ENCODE measurements around the gene IL1F10. TPM values are rescaled to one million over a fixed set of nuclear protein-coding genes. Genes with fewer than 3 reads are reported as not detected.

IL1F10 gene
- total and polyA plus RNA-seq, 2 of the 13 experiments (the other 11 are each of a cell fraction or from before 2014, with no cell fraction given) = not detected

DNA sequence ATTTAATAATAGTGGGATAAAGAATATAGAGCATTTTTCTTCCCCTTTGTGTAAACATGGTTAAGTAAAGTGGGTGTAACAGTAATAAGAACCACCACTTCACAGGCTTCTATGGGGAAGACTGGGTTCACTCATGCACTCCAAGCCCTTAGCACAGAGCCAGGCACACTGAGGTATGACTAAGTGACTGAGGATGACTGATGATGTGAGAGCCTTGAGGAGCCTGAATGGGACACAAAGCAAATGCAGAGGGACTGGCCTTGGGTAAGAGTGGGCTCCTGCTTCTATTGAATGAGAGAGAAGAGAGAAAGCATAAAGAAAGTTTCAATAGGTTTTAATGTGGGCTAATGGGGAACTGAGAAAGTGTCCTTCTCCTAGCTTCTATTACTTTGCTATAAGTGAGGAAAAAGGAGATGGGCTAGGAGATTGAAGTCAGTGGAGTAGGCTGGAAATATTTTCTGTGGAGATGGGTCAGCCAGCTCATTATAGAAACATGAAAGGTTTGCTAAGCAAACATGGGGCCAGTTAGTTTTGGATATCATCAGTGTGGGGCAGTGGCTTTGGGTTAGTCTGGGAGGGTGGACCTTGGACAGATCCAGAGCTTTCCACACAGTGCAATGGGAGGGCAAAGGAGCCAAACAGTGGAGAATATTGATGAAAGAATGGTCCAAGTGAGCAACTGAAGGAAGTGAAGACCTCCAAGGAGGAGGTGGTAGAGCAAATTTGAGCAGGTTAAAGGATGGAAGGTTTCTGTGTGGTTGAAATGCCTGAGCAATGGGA is 20.6 kb downstream of the IL1F10 start (continued):
- peak; percentile 45; the same call in 1 of the 2 replicates for TF ChIP-seq RXRA (CRISPR knock-in tag; IDR thresholded peaks at IDR 0.05)
- TF ChIP-seq SALL1 (CRISPR knock-in tag; IDR thresholded peaks at IDR 0.05) = peak; percentile 97
- no peak for TF ChIP-seq MED13 (CRISPR knock-in tag; IDR thresholded peaks at IDR 0.05)
- no peak for TF ChIP-seq RFX3 (CRISPR knock-in tag; IDR thresholded peaks at IDR 0.05)
- TF ChIP-seq ZNF564 (CRISPR knock-in tag; IDR thresholded peaks at IDR 0.05) = no peak; the same call in 1 of the 2 replicates
- TF ChIP-seq ATF7 (IDR thresholded peaks at IDR 0.05) = no peak
- no peak for TF ChIP-seq ATF7 (CRISPR knock-in tag; IDR thresholded peaks at IDR 0.05)
- TF ChIP-seq ZNF326 (CRISPR knock-in tag; IDR thresholded peaks at IDR 0.05; ENCODE audit: borderline replicate concordance) = no peak
- TF ChIP-seq HIVEP1 (CRISPR knock-in tag; IDR thresholded peaks at IDR 0.05) = no peak
- peak; percentile 70; the same call in 1 of the 2 replicates for TF ChIP-seq KDM1A (CRISPR knock-in tag; IDR thresholded peaks at IDR 0.05)
- no peak for TF ChIP-seq NFKBIZ (CRISPR knock-in tag; IDR thresholded peaks at IDR 0.05)
- TF ChIP-seq MIER2 (CRISPR knock-in tag; IDR thresholded peaks at IDR 0.05) = peak; percentile 89
- TF ChIP-seq RORA (CRISPR knock-in tag; IDR thresholded peaks at IDR 0.05) = no peak
- peak; percentile 43; the same call in 1 of the 2 replicates for TF ChIP-seq CEBPB (IDR thresholded peaks at IDR 0.05; ENCODE audit: borderline replicate concordance, low read depth, low read length)
- TF ChIP-seq NFRKB (IDR thresholded peaks at IDR 0.05) = no peak
- TF ChIP-seq ZNF841 (CRISPR knock-in tag; IDR thresholded peaks at IDR 0.05; ENCODE audit: borderline replicate concordance) = no peak
- no peak for TF ChIP-seq NBN (conservative IDR thresholded peaks at IDR 0.05)
- TF ChIP-seq, protein P1, sequence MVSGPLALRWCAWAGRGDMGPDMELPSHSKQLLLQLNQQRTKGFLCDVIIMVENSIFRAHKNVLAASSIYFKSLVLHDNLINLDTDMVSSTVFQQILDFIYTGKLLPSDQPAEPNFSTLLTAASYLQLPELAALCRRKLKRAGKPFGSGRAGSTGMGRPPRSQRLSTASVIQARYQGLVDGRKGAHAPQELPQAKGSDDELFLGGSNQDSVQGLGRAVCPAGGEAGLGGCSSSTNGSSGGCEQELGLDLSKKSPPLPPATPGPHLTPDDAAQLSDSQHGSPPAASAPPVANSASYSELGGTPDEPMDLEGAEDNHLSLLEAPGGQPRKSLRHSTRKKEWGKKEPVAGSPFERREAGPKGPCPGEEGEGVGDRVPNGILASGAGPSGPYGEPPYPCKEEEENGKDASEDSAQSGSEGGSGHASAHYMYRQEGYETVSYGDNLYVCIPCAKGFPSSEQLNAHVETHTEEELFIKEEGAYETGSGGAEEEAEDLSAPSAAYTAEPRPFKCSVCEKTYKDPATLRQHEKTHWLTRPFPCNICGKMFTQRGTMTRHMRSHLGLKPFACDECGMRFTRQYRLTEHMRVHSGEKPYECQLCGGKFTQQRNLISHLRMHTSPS (CRISPR knock-in tag; IDR thresholded peaks at IDR 0.05; ENCODE audit: low read depth) = no peak
- peak; percentile 71 for TF ChIP-seq KDM6A (CRISPR knock-in tag; IDR thresholded peaks at IDR 0.05; ENCODE audit: low read depth)
- TF ChIP-seq, protein P2, sequence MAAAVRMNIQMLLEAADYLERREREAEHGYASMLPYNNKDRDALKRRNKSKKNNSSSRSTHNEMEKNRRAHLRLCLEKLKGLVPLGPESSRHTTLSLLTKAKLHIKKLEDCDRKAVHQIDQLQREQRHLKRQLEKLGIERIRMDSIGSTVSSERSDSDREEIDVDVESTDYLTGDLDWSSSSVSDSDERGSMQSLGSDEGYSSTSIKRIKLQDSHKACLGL (CRISPR knock-in tag; IDR thresholded peaks at IDR 0.05) = no peak
- TF ChIP-seq, protein P3, sequence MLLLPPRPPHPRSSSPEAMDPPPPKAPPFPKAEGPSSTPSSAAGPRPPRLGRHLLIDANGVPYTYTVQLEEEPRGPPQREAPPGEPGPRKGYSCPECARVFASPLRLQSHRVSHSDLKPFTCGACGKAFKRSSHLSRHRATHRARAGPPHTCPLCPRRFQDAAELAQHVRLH (CRISPR knock-in tag; IDR thresholded peaks at IDR 0.05; ENCODE audit: borderline replicate concordance, low read depth) = peak; percentile 65; the same call in 1 of the 2 replicates
- no peak for TF ChIP-seq ZSCAN22 (CRISPR knock-in tag; IDR thresholded peaks at IDR 0.05)
- no peak for TF ChIP-seq ZNF572 (CRISPR knock-in tag; IDR thresholded peaks at IDR 0.05)
- TF ChIP-seq KLF12 (CRISPR knock-in tag; IDR thresholded peaks at IDR 0.05; ENCODE audit: borderline replicate concordance) = no peak
- TF ChIP-seq ZNF670 (CRISPR knock-in tag; IDR thresholded peaks at IDR 0.05; ENCODE audit: borderline replicate concordance) = no peak
- no peak for TF ChIP-seq FLYWCH1 (CRISPR knock-in tag; IDR thresholded peaks at IDR 0.05)
- TF ChIP-seq ZNF33A (CRISPR knock-in tag; IDR thresholded peaks at IDR 0.05; ENCODE audit: borderline replicate concordance) = no peak
- TF ChIP-seq CBX5 (CRISPR knock-in tag; IDR thresholded peaks at IDR 0.05; ENCODE audit: borderline replicate concordance) = no peak
- peak; percentile 67 for TF ChIP-seq SKI (IDR thresholded peaks at IDR 0.05; ENCODE audit: partially characterized antibody)
- TF ChIP-seq ZNF549 (CRISPR knock-in tag; IDR thresholded peaks at IDR 0.05) = no peak
- no peak for TF ChIP-seq RNF2 (conservative IDR thresholded peaks at IDR 0.05; ENCODE audit: low read depth)
- no peak for TF ChIP-seq JUND (CRISPR knock-in tag; IDR thresholded peaks at IDR 0.05)
- TF ChIP-seq DR1 (CRISPR knock-in tag; IDR thresholded peaks at IDR 0.05) = no peak
- no peak for TF ChIP-seq NFKB2 (CRISPR knock-in tag; IDR thresholded peaks at IDR 0.05; ENCODE audit: borderline replicate concordance)

Measured in HepG2 (cell line).